ENCODE data around the gene SLC5A7.

- TF ChIP-seq CTCF (conservative IDR thresholded peaks at IDR 0.05; ENCODE audit: low read length) (no peak), EZH2phosphoT487 (IDR thresholded peaks at IDR 0.05; ENCODE audit: borderline replicate concordance, low read depth, low read length) (no peak)
These were observed 39.9 kb downstream of the SLC5A7 start for GRCh38 chr2:108026092-108026794.

All from OCI-LY7 (cell line).